22Rv1 (cell line): ENCODE results near the gene DDC.

Source experiments
- ZFX ChIP-seq: fragments of 450-650 bp; IDR thresholded peaks from 2 replicates; pipeline ENCODE4 v1.6.1; 2017; ENCODE audit warnings: antibody characterized with exemption, borderline replicate concordance
- TF ChIP-seq, protein P1 (sequence below): fragments of 450-650 bp; IDR thresholded peaks from 2 replicates; pipeline ENCODE4 v1.5.1; 2017; ENCODE audit warnings: mild to moderate bottlenecking

DNA sequence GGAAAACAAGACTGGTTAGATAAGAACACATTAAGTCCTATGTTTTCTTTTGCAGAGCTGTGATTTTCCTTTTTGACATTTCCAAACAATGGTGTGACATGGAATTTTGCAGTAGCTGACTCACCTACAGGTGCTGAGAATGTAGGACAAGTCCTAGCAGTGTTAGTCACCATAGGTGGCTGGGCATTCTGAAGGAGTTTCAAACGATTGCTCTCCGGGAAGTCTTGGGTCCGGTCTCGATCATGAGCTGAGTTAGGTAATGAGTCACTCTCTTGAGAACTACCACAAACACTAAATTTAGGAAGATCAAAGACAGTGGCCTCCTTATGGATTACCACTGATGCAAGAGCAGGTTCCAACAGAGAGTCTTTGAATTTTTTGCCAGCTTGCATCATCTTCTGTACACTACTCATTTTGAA lies 118.7 kb downstream of the DDC start:
- TF ChIP-seq, protein P1, sequence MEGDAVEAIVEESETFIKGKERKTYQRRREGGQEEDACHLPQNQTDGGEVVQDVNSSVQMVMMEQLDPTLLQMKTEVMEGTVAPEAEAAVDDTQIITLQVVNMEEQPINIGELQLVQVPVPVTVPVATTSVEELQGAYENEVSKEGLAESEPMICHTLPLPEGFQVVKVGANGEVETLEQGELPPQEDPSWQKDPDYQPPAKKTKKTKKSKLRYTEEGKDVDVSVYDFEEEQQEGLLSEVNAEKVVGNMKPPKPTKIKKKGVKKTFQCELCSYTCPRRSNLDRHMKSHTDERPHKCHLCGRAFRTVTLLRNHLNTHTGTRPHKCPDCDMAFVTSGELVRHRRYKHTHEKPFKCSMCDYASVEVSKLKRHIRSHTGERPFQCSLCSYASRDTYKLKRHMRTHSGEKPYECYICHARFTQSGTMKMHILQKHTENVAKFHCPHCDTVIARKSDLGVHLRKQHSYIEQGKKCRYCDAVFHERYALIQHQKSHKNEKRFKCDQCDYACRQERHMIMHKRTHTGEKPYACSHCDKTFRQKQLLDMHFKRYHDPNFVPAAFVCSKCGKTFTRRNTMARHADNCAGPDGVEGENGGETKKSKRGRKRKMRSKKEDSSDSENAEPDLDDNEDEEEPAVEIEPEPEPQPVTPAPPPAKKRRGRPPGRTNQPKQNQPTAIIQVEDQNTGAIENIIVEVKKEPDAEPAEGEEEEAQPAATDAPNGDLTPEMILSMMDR = no peak
- no peak for TF ChIP-seq ZFX
